ENCODE data around the gene SULT2B1.

SULT2B1 gene

GRCh38 chr19:48635966-48636858 is 84.2 kb downstream of the SULT2B1 start:
- no peak for DNase-seq (ENCODE audit: low spot score)
- TF ChIP-seq CTCF (IDR thresholded peaks at IDR 0.05; ENCODE audit: extremely low read depth, insufficient read depth, missing control alignments): no peak
- in situ Hi-C loops (cut with MboI; ENCODE audit: low pct_unique_long_range_greater_than_20kb, low sequenced_read_pairs, unreplicated experiment): loop anchor here (25.0 kb wide), 1 partner anchor 326 kb away; the partner anchor contains the start of genes BAX and FTL

GRCh38 chr19:48636859-48637448 is 85.0 kb downstream of the SULT2B1 start, which contains the start of gene DBP:
Gene DBP (minus strand): TSS chr19:48637379. CDS start chr19:48636994, 385 bp downstream.
- no peak for DNase-seq (ENCODE audit: low spot score)
- in situ Hi-C loops (cut with MboI; ENCODE audit: low pct_unique_long_range_greater_than_20kb, low sequenced_read_pairs, unreplicated experiment): loop anchor here (25.0 kb wide), 1 partner anchor 325 kb away; the partner anchor contains the start of genes BAX and FTL
- TF ChIP-seq CTCF (IDR thresholded peaks at IDR 0.05; ENCODE audit: extremely low read depth, insufficient read depth, missing control alignments): no peak

- in situ Hi-C loops (cut with MboI; ENCODE audit: low pct_unique_long_range_greater_than_20kb, low sequenced_read_pairs, unreplicated experiment): loop anchor here (25.0 kb wide), 1 partner anchor 325 kb away; the partner anchor contains the start of genes BAX and FTL
- DNase-seq (ENCODE audit: low spot score): peak; percentile 97
- TF ChIP-seq CTCF (IDR thresholded peaks at IDR 0.05; ENCODE audit: extremely low read depth, insufficient read depth, missing control alignments): no peak
Observed at GRCh38 chr19:48637449-48637947, 85.5 kb downstream of the SULT2B1 start.

GRCh38 chr19:48637948-48638830 is 86.2 kb downstream of the SULT2B1 start:
- in situ Hi-C loops (cut with MboI; ENCODE audit: low pct_unique_long_range_greater_than_20kb, low sequenced_read_pairs, unreplicated experiment): loop anchor here (25.0 kb wide), 1 partner anchor 324 kb away; the partner anchor contains the start of genes BAX and FTL
- TF ChIP-seq CTCF (IDR thresholded peaks at IDR 0.05; ENCODE audit: extremely low read depth, insufficient read depth, missing control alignments): no peak
- DNase-seq (ENCODE audit: low spot score): peak; percentile 89

- in situ Hi-C loops (cut with MboI; ENCODE audit: low pct_unique_long_range_greater_than_20kb, low sequenced_read_pairs, unreplicated experiment): loop anchor here (25.0 kb wide), 1 partner anchor 323 kb away; the partner anchor contains the start of genes BAX and FTL
- TF ChIP-seq CTCF (IDR thresholded peaks at IDR 0.05; ENCODE audit: extremely low read depth, insufficient read depth, missing control alignments): no peak
- no peak for DNase-seq (ENCODE audit: low spot score)
Observed at GRCh38 chr19:48638831-48639381, 86.9 kb downstream of the SULT2B1 start.

All from GM13977 (cell line).